Measurements from ENCODE around the gene C3.

C3 gene

DNA sequence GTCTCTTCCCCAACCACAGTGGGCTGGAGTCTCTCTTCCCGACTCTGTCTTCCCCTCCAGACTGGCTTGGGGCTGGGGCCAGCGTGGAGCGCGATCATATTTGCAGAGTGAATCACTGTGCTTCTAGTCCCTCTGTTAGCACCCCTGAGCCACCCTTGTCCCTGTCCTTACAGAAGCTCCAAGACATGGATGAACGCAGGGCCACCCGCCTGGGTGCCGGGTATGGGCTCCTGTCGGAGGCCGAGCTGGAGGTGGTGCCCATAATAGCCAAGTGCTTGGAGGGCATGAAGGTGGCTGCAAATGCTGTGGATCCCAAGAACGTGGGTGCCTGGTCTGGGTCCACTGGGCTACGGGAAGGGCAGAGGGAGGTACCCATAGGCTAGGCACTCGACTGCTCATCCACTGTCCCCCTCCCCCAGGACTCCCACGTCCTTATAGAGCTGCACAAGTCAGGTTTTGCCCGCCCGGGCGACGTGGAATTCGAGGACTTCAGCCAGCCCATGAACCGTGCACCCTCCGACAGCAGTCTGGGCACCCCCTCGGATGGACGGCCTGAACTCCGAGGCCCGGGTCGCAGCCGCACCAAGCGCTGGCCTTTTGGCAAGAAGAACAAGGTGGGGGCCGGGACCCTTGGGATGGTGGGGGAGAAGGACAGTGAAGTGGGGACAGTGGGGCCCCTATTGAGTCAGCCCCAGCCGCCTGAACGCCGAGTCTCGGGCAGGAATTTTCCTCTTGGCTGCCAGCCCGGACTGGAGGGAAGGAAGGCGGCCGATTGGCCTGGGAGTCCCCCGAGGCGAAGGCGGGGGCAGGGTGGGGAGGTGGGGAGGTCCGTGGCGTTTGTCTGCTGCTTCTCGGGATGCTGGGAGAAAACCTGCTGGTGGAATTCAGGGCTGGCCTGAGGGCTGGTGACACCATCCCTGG lies 24.2 kb upstream of the C3 start:
- no peak for DNase-seq

DNA sequence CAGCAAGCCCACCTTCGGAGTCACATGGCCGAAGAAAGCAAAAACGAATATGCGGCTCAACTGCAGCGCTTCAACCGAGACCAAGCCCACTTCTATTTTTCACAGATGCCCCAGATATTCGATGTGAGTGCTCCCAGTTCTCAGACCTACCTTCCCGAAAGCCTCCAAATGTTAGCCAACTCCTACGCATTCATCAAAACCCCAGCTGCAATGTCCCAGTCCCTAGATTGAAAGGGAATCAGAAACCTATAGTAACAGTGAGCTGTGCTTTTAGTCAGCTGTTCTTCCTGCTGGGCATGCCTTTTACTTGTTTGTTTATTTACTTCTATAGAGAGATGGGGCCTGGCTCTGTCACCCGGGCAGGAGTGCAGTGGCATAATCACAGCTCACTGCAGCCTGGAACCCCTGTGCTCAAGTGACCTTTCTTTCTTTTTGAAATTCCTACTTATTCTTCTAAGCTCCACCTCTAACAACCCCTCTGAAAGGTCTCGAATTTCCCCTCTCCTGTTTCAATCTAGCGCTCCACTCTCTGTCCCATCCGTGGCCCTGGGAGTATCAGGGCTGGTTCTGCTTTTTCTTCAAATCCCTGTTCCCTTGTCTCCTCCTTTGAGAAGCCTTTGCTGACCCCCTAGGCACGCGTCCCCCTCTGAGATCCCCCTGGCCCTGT lies 23.4 kb upstream of the C3 start:
- no peak for DNase-seq

GRCh38 chr19:6743066-6743465 lies 22.6 kb upstream of the C3 start:
- DNase-seq = no peak

DNA sequence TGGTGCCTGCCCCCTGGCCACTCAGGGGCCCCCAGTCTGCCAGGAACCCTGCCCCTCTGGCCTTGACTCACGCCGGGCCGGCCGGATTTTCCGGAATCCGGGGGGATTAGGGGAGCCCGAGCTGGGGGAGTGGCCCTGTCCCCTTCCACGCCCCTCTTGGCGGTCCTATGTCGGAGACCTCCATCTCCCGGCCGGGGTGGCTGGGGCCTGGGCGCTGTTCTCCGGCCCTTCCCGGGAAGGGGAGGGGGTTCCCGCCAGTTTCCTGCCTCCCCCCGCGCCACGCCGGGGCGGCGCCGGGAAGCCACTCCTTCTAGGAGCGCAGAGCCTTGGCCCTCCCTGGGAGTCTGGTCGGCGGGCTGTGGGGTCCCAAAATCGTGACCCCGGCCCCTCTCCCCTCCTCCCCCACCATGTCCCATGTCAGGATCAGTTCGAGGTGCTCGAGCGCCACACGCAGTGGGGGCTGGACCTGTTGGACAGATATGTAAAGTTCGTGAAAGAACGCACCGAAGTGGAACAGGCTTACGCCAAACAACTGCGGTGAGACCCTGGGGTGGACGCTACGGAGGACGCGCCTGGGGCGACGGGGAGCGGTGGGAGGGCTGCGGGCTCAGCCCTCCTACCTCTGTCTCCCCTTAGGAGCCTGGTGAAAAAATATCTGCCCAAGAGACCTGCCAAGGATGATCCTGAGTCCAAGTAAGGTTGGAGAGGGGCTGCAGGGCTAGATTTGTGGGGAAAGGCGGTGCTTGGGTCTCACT lies 20.3 kb upstream of the C3 start:
- peak in 1 of 2 donors; percentile 13 for DNase-seq

DNA sequence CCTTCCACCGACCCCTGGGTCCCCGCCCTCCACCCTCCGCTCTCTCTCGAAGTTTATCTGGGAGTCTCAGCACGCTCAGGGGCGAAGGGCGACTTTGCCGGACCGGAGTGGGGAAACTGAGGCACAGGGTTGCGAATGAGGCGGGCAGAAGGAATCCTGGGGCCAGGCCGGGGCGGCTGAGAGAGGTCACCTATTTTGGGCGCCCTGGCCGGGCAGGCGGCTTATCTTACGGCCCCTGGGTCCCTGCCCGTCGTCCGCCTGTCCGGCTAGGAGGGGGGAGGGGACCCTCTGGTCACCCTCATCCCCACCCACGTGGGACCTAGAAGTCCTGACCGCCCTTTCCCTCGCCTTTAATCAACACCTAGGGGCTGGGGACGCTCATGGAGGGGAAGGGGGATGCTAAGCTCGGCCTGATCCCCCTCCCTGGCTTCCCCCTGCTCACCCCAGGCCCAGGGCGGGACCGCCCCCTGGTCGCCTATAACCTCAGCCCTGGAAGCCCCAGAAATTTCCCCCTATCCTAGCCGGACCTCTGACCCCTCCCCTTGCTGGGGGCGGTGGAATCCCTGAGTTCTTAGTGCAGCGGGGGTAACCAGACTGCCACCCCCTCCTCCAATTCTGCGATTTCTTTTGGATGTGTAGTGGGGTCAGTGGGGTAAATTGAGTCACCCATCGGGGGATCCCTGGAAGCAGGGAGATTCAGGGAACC lies 19.6 kb upstream of the C3 start:
- DNase-seq = peak in 1 of 2 donors; percentile 24

DNA sequence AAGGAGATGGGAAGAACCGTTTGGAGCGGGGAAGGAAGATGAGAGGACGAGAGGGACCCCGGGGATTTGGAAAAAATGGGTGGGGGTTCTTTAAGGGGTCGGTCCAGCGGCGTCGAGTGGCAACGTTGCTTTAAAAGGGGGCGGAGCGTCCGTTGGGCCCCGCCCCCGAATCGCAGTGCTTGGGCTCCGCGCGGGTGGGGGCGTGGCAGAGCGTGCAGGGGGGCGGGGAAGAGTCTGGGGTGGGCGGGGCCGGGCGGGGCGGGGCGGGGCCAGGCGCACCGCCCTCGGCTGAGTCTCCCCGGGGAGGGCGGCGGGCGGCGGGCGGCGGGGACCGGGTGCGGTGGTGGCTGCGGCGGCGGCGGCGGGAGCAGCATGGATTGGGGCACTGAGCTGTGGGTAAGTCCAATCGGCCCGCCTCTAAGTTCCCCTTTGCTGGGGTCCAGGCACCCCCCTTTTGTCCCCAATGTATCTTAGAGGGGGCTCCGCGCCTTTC lies 19.0 kb upstream of the C3 start, which contains the start of gene TRIP10:
TSS of gene TRIP10 (plus strand) at position 291 of the 493 bp plus-strand sequence. CDS start at position 373, 82 bp downstream.
- peak; percentile 83 to 90 for DNase-seq

DNA sequence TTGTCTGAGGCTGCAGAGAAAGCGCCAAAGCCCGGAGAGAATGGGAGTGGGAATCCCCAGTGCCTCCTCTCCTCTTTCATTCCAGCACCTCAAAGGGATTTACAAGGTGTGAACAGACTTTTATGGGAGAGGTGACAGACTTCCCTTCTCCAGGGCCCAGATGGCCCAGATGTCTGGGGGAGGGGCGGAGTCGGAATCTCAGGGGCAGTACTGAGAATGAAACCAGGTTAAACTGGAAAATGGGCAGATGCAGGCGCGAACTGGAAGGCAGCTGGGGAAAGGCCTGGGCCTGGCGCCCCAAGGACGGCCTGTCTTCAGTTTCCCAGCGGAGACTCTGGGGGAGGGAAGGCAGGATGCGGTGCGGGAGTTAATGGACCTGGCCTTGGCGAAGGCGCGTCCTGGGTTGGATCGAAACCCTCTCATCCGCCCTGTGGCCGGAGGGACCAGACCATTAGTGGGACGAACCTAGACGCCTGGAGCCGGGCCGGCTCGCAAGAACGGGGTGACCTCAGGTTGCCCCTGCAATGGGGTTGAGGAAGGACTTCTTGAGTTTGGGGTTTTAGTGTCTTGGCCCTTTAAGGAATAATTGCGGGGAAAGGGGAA lies 18.4 kb upstream of the C3 start:
- no peak for DNase-seq

- DNase-seq = peak; percentile 81 to 86
Measured at GRCh38 chr19:6737873-6738786, 17.7 kb upstream of the C3 start.

DNA sequence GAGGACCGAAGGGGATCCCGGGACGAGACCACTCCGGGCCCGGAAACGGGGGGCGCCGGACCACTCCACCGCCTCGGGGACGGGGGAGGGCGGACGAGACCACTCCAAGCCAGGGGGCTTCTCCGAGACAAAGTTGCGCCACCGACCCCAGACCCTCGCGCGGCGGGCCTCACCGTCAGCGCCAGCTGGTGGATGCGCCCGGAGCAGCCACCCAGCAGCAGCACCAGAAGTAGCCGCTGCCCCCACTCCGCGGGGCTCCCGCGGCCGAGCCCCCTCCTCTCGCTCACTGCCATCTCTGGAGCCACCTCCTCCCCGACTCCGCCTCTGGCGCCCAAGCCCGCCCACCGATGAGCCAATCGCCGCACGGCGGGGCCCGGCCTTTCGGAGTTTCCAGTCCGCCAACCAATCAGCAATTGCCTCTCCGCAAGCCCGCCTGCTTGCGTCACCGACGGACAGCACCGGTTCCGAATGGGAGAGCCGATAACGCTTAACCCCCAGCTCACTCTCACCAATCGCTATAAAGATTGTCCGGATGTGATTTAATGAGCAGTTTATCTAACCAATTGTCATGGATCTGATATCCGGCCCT lies 16.9 kb upstream of the C3 start, which contains the start of gene GPR108:
TSS of gene GPR108 (minus strand) at position 297 of the 589 bp plus-strand sequence. CDS start at position 293, 4 bp downstream.
- DNase-seq = peak; percentile 100

- no peak for DNase-seq
Measured at GRCh38 chr19:6736917-6737283, 16.4 kb upstream of the C3 start.

GRCh38 chr19:6736169-6736916 lies 15.9 kb upstream of the C3 start:
- DNase-seq = peak; percentile 77 to 85

- DNase-seq = no peak
Measured at GRCh38 chr19:6735181-6735911, 14.9 kb upstream of the C3 start.

GRCh38 chr19:6734096-6734696 lies 13.7 kb upstream of the C3 start:
- DNase-seq = no peak

DNA sequence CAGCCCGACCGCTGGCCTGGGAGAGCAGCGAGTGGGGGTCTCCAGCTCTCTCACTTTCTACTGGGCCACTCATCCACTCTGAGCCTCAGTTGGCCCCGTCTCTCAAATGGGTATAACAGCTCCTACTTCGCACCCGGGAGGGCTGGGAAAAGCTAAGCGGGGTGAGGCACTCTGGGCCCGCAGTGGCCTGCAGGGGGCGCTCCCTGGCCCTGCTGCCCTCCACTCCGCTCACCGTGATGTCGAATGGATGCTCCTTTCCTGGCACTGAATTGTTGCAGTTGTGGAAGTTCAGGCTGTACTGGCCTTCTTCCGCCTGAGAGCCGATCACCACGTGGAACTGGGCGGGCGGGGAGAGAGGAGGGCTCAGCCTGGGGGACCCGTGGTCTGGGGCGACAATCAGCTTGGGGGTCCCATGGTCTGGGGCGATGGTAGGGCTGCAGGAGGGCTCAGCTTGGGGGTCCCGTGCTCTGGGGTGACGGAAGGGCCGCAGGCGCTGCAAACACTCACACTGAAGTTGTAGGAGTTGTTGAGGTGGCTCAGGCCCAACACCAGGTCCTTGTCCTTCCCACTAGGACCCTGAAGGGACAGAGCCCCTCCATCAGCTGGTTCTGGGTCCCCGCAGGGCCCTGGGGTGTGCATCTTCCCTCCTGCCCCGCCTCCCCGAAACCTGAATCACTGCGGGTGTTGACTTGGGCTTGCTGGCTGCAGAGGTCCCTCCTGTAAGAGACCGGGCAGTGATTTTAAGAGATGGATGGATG lies 13.1 kb upstream of the C3 start:
- DNase-seq = peak in 1 of 2 donors; percentile 26

DNA sequence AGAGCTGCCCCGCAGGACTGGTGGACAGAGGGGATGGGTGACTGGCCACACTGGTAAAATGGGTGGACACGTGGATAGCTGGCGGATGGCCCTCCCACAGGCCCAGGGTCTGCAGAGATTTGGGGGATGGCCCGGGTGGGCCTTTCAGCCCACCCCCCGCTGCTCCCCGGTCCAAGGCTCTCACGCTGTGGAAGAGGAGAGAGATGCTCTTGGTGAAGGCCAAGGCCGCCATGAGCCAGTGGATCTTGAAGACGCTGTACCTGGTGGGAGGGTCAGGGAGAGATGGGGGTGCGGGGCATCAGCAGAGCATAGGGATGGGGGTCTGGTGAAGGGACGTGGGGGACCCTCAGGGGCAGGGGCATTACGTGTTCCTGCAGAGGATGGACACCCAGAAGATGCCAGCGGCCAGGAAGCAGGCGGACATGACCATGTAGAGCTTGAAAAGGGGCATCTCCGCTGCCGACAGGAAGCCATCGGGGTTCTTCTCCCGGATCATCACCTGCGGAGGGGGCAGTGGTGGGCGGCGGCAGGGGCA lies 12.4 kb upstream of the C3 start:
- DNase-seq = no peak

DNA sequence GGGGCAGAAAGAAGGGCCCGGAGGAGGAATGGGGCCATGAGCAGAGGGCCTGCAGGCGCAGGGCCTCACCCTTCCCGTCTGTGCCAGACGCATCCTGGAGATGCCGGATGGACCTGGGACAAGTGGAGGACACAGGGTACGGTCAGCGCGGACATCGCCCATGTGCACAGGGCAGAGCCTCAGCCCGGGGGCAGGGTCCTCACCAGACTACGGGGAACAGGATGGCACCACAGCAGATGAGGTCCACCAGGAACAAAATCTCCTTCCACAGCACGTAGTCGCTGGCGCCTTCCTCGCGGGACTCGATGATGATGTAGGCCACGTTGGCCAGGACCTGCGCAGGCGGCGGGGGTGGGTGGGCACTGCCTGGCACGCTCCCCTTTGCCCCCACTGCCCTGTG lies 11.4 kb upstream of the C3 start:
- DNase-seq = no peak

DNA sequence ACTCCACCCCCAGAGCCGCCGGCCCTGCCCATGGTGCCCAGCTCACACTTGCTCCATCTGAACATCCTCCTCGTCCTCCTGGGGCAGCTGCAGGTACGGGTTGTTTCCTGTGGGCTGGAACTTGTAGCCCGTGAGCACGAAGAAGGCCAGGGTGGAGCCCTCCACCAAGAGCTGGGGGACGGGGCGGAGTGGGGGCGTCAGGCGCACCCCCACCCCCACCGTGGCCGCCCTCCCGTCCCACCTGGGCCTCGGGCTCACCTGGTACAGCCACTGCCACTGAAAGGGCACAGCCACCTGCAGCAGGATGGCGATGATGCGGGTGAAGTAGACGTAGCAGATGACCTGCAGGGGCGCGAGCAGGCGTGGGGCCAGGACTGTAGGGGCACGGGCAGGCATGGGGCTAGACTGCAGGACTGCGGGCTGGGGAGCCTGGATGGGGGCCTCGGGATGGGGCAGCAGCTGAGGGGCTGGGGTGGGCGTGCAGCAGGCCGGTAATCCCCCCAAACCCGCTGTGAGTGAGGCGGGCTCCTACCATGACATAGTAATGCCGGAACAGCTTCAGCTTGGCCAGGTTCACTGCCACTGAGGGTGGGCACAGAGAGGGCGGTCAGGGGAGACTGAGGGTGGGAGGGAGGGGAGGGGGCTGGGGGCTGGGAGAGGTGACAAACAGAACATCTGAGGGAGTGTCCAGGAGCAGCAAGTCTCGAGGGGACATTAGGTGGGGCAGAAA lies 10.7 kb upstream of the C3 start:
- DNase-seq = no peak

Data from CD4-positive, alpha-beta T cell treated with Interferon alpha-2 for 1 hour (primary cell).